Spinal cord (tissue), 10 donors: ENCODE measurements around the gene TOP2A. TPM values are rescaled to one million over a fixed set of nuclear protein-coding genes. Genes with fewer than 3 reads are reported as not detected.

Experiments
- DNase-seq, 6 donors: peaks; one replicate each; pipeline versions ENCODE4 v3.0.0 to v3.0.0-alpha.2; 2013 to 2015; ENCODE audit warnings: low spot score in 6 of 6, low read depth in 4 of 6
- H3K27ac ChIP-seq: one replicate; pipeline ENCODE4 v1.5.1; 2013; ENCODE audit warnings: low read depth, low read length, control low read depth
- H3K27me3 ChIP-seq: one replicate; pipeline ENCODE4 v1.6.1; 2013; ENCODE audit warnings: low read length; ENCODE audit not compliant: control insufficient read depth, insufficient read depth
- H3K36me3 ChIP-seq: one replicate; pipeline ENCODE4 v1.6.1; 2013; ENCODE audit warnings: low read length; ENCODE audit not compliant: control insufficient read depth, insufficient read depth
- H3K4me1 ChIP-seq: one replicate; pipeline ENCODE4 v1.6.1; 2013; ENCODE audit warnings: low read length; ENCODE audit not compliant: control insufficient read depth, insufficient read depth
- H3K4me3 ChIP-seq: one replicate; pipeline ENCODE4 v1.5.1; 2013; ENCODE audit warnings: low read depth, low read length, control low read depth
- H3K9me3 ChIP-seq: one replicate; pipeline ENCODE4 v1.6.1; 2013; ENCODE audit warnings: low read length; ENCODE audit not compliant: control insufficient read depth, insufficient read depth
- WGBS: methylation state at CpG from one replicate; pipeline ENCODE4 v1.1.5; 2013; ENCODE audit warnings: missing lambda C conversion rate; ENCODE audit not compliant: insufficient coverage; 5-methylcytosine and 5-hydroxymethylcytosine counted together
- polyA plus RNA-seq, 2 donors: library from polyadenylated mRNA; unstranded; fragments of 120-200 nt; gene quantifications; one replicate each; pipeline ENCODE4 v1.2.1, GENCODE V29; 2013; ENCODE audit not compliant: insufficient read length in 2 of 2
- total RNA-seq, 2 donors: library from RNA; depleted of rRNA in 1 of 2; stranded (reverse); fragments of 120-200 nt in 1 of 2; fragments of >200 nt in 1 of 2; gene quantifications; one replicate each; pipeline versions ENCODE4 v1.2.3 to v1.2.4, GENCODE V29; 2013 to 2014
- donor health status: healthy.

Gene TOP2A
- total and polyA plus RNA-seq, 4 donors: 60.8 to 79.4 (median 70.9) TPM

- WGBS: 65% methylated on average over 23 of the region's 33 CpGs
- H3K4me1 ChIP-seq: peaks cover 66% of the 10 kb centered on the region
Observed at GRCh38 chr17:40355804-40356758, 61.6 kb downstream of the TOP2A start.

DNA sequence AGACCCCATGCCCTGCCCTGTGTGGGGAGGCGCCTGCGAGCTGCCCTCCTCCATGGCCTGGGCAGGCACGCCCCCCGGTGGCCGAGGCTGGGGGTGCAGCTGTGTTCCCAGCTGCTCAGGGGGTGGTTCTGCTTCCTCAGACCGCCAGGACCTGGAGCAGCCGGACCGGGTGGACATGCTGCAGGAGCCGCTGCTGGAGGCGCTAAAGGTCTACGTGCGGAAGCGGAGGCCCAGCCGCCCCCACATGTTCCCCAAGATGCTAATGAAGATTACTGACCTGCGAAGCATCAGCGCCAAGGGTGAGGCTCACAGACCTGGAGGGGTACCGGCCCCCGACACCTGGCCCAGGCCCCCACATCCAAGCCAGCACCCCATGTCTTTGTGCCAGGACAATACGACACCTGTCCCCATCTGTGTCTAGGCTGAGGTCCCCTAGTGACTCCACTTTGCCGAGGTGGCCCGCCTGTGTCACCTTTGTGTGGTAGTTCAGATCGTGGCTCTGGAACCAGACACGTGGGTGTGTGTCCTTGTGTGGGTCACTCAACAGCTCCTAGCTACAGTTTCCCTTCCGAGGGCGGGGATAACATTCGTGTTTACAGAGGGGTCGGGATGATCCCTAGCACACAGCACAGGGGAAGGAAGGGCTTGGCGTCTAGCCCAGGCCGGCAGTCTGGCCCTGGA, 62.4 kb downstream of the TOP2A start:
- Histone ChIP-seq H3K36me3 (peaks cover 63% of the 10 kb centered on the region), H3K9me3 (no peaks in the 10 kb centered on the region), H3K27me3 (no peaks in the 10 kb centered on the region), H3K27ac (peak overlapping the region; percentile 64), H3K4me3 (no peak overlapping the region), H3K4me1 (peaks cover 74% of the 10 kb centered on the region)
- peak in 2 of 6 donors; percentile 67 to 75 for DNase-seq
- WGBS: 48% methylated on average over 29 of the region's 29 CpGs

More at GRCh38 chr17:40355804-40356758, 61.6 kb downstream of the TOP2A start:
- Histone ChIP-seq H3K36me3 (peaks cover 63% of the 10 kb centered on the region), H3K9me3 (no peaks in the 10 kb centered on the region), H3K27me3 (peaks cover 5% of the 10 kb centered on the region), H3K4me3 (no peak overlapping the region), H3K27ac (no peak overlapping the region)
- DNase-seq: no peak

- H3K36me3 ChIP-seq: peaks cover 69% of the 10 kb centered on the region
- H3K27ac ChIP-seq: peak overlapping the region; percentile 64
- peak in 1 of 6 donors; percentile 1 for DNase-seq
- no peak overlapping the region for H3K4me3 ChIP-seq
- H3K27me3 ChIP-seq: no peaks in the 10 kb centered on the region
- H3K9me3 ChIP-seq: no peaks in the 10 kb centered on the region
- WGBS: 61% methylated on average over 29 of the region's 30 CpGs
- peaks cover 82% of the 10 kb centered on the region for H3K4me1 ChIP-seq
Observed at GRCh38 chr17:40354221-40355122, 63.2 kb downstream of the TOP2A start.

- H3K9me3 ChIP-seq: no peaks in the 10 kb centered on the region
- 76% methylated on average over 7 of the region's 9 CpGs for WGBS
- no peak overlapping the region for H3K4me3 ChIP-seq
- peak in 1 of 6 donors; percentile 1 for DNase-seq
- no peak overlapping the region for H3K27ac ChIP-seq
- no peaks in the 10 kb centered on the region for H3K27me3 ChIP-seq
- peaks cover 84% of the 10 kb centered on the region for H3K36me3 ChIP-seq
- peaks cover 92% of the 10 kb centered on the region for H3K4me1 ChIP-seq
Observed at GRCh38 chr17:40352779-40353394, 64.8 kb downstream of the TOP2A start.

DNA sequence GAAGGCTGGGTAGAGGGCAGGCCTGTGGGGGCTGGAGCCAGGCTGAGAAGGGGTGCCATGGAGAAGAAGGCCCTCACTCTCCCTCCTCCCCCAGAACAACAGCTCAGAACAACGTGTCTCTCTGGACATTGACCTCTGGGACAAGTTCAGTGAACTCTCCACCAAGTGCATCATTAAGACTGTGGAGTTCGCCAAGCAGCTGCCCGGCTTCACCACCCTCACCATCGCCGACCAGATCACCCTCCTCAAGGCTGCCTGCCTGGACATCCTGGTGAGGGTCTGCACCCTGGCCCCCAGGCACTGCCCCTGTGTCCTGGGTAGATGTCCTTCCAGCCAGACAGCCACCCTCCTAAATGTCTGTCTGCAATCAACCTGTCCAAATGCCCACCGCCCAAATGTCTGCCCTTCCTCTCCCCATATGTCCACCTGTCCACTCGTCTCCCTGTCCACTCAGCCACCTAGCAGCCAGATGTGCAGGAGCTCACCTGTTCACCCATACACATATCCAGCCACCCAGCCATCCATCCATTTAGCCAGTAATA, 65.4 kb downstream of the TOP2A start:
- 71% methylated on average over 7 of the region's 7 CpGs for WGBS
- H3K36me3 ChIP-seq: peaks cover 81% of the 10 kb centered on the region
- H3K27me3 ChIP-seq: no peaks in the 10 kb centered on the region
- no peaks in the 10 kb centered on the region for H3K9me3 ChIP-seq
- peak in 1 of 6 donors; percentile 1 for DNase-seq
- peak overlapping the region; percentile 91 for H3K27ac ChIP-seq
- H3K4me3 ChIP-seq: no peak overlapping the region
- peaks cover 92% of the 10 kb centered on the region for H3K4me1 ChIP-seq

GRCh38 chr17:40351359-40352236, 66.1 kb downstream of the TOP2A start:
- peak in 1 of 6 donors; percentile 30 for DNase-seq
- Histone ChIP-seq H3K4me1 (peaks cover 92% of the 10 kb centered on the region), H3K36me3 (peaks cover 76% of the 10 kb centered on the region), H3K27me3 (no peaks in the 10 kb centered on the region), H3K27ac (peak overlapping the region; percentile 91), H3K4me3 (no peak overlapping the region), H3K9me3 (no peaks in the 10 kb centered on the region)
- WGBS: 26% methylated on average over 23 of the region's 27 CpGs

DNA sequence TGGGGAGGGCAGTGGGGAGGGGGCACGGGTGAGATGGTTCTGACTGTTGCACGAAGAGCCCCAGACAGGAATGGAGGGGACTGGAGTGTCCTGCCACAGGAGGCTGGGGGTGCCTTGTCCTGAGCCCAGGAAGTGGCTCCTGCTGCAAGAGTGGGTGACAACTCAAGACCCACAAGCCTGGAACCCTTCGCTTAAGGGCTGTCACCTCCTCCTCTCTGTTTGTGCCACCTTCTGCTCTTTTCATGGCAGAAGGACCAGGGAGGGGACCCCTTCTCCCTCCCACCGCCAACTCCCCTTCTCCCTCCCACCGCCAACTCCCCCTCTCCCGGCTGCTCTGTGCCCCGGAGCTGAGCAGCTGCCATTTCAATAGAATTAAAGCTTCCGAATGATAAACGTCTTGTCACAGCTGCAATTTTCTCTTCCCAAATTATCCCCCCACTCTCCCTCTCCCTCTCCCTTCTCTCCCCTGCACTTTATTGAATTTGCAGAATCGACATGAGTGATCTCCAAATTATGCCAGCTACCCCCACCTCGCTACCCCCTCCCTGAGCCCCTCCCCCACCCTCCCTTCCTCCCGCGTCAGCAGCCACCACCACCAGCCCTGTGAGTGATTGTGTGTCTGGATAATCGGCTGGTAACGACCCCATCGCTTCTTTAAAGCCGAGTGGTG, 66.9 kb downstream of the TOP2A start:
- Histone ChIP-seq H3K36me3 (peaks cover 69% of the 10 kb centered on the region), H3K4me3 (no peak overlapping the region), H3K27ac (peak overlapping the region; percentile 91), H3K4me1 (peaks cover 92% of the 10 kb centered on the region), H3K9me3 (no peaks in the 10 kb centered on the region), H3K27me3 (no peaks in the 10 kb centered on the region)
- 7% methylated on average over 8 of the region's 17 CpGs for WGBS
- peak in 2 of 6 donors; percentile 89 to 96 for DNase-seq
